ENCODE measurements around the gene GGT7.

Gene GGT7

GRCh38 chr20:34871320-34871926, 1.2 kb downstream of the GGT7 start:
- no peak overlapping the region for H3K4me3 ChIP-seq (ENCODE audit: low read depth, low read length)
- DNase-seq (ENCODE audit: low read depth): no peak
- TF ChIP-seq CTCF (IDR thresholded peaks at IDR 0.05; ENCODE audit: low read depth, low read length) (no peak), POLR2A (IDR thresholded peaks at IDR 0.05; ENCODE audit: extremely low read depth, insufficient read length) (no peak), MYC (IDR thresholded peaks at IDR 0.05; ENCODE audit: low read depth, low read length) (no peak), MAX (IDR thresholded peaks at IDR 0.05; ENCODE audit: low read depth, low read length) (no peak)

- DNase-seq (ENCODE audit: low read depth): no peak
- TF ChIP-seq MAX (IDR thresholded peaks at IDR 0.05; ENCODE audit: low read depth, low read length): no peak
- no peak for TF ChIP-seq CTCF (IDR thresholded peaks at IDR 0.05; ENCODE audit: low read depth, low read length)
- TF ChIP-seq POLR2A (IDR thresholded peaks at IDR 0.05; ENCODE audit: extremely low read depth, insufficient read length): no peak
- no peak for TF ChIP-seq MYC (IDR thresholded peaks at IDR 0.05; ENCODE audit: low read depth, low read length)
- H3K4me3 ChIP-seq (ENCODE audit: low read depth, low read length): no peak overlapping the region
These were observed 8.4 kb downstream of the GGT7 start for GRCh38 chr20:34864216-34864615.

DNA sequence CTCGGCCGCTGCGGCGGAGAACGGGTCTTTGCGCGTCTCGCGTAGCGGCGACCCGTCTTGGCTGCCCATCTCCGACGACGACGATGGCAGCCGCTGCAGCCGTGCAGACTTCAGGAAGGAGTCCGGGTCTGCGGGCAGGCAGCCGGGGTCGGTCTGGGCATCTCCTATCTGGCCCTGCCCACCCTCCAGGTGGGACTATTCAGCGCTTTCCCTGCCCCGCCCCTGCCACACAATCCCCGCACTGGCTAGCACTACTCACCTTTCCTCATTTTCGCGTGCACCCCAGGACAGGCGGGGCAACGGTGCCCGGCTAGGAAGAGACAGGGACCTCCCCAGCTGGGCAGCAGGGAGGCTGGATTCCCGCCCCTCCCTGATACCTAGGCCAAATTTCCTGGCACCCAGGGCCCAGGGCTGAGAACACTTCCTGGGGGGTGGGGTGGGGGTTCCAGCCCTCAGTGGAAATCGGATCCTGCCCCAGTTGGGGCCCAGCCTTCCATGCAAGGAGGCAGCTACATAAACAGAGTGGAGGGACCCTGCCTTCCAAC, 9.2 kb downstream of the GGT7 start:
- H3K4me3 ChIP-seq (ENCODE audit: low read depth, low read length): no peak overlapping the region
- DNase-seq (ENCODE audit: low read depth): no peak
- TF ChIP-seq MAX (IDR thresholded peaks at IDR 0.05; ENCODE audit: low read depth, low read length): no peak
- no peak for TF ChIP-seq MYC (IDR thresholded peaks at IDR 0.05; ENCODE audit: low read depth, low read length)
- no peak for TF ChIP-seq CTCF (IDR thresholded peaks at IDR 0.05; ENCODE audit: low read depth, low read length)
- no peak for TF ChIP-seq POLR2A (IDR thresholded peaks at IDR 0.05; ENCODE audit: extremely low read depth, insufficient read length)

GRCh38 chr20:34862724-34863123, 9.9 kb downstream of the GGT7 start:
- no peak for TF ChIP-seq MAX (IDR thresholded peaks at IDR 0.05; ENCODE audit: low read depth, low read length)
- no peak for TF ChIP-seq CTCF (IDR thresholded peaks at IDR 0.05; ENCODE audit: low read depth, low read length)
- no peak for TF ChIP-seq POLR2A (IDR thresholded peaks at IDR 0.05; ENCODE audit: extremely low read depth, insufficient read length)
- no peak for TF ChIP-seq MYC (IDR thresholded peaks at IDR 0.05; ENCODE audit: low read depth, low read length)
- no peak for DNase-seq (ENCODE audit: low read depth)
- no peak overlapping the region for H3K4me3 ChIP-seq (ENCODE audit: low read depth, low read length)

- peak; percentile 28 for DNase-seq (ENCODE audit: low read depth)
- no peak for TF ChIP-seq MYC (IDR thresholded peaks at IDR 0.05; ENCODE audit: low read depth, low read length)
- TF ChIP-seq POLR2A (IDR thresholded peaks at IDR 0.05; ENCODE audit: extremely low read depth, insufficient read length): no peak
- no peak for TF ChIP-seq CTCF (IDR thresholded peaks at IDR 0.05; ENCODE audit: low read depth, low read length)
- no peak for TF ChIP-seq MAX (IDR thresholded peaks at IDR 0.05; ENCODE audit: low read depth, low read length)
- H3K4me3 ChIP-seq (ENCODE audit: low read depth, low read length): no peak overlapping the region
These were observed 11.1 kb downstream of the GGT7 start for GRCh38 chr20:34861386-34862084.

Data from NB4 (cell line).